ENCODE results near the gene RAB14. TPM values are rescaled to one million over a fixed set of nuclear protein-coding genes. Genes with fewer than 3 reads are reported as not detected.

RAB14 gene
- total and polyA plus RNA-seq, 2 donors (not counting 1 experiment from before 2014, with no cell fraction given): 20.4 to 52.6 TPM

DNA sequence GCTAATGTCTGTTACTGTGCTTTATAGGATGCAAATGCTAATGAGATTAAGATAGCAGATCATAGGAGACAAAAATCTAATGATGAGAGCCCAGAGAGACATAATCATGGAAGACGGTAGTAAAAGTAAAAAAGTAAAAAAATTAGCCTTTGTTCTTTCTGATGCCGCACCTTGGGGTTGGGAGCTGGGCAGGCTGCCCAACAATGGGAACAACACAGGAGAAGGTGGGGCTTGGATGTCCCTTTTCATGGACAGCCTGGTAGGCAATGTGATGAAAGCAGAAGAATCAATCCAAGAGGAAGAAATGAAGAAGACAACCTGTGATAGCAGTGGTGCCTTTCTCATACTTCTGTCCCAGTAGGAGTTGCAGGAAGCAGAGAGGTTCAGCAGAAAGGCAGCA lies 57.2 kb downstream of the RAB14 start:
- no peaks in the 10 kb centered on the region for H3K4me1 ChIP-seq (ENCODE audit: control insufficient read depth in 2 of 2, insufficient read depth in 2 of 2, low read length in 2 of 2)
- 100% methylated on average over 2 of the region's 2 CpGs for WGBS (ENCODE audit: insufficient coverage)
- H3K27ac Mint-ChIP-seq: no peak overlapping the region
- H3K4me1 Mint-ChIP-seq: no peaks in the 10 kb centered on the region
- DNase-seq (no peak), ATAC-seq (ENCODE audit: low read depth) (no peak)
- H3K27me3 Mint-ChIP-seq: no peaks in the 10 kb centered on the region
- H3K9ac ChIP-seq (ENCODE audit: low read length): no peak overlapping the region
- H3K27me3 ChIP-seq (replicated peaks in 1 of 4; ENCODE audit: control extremely low read depth in 1 of 4, control insufficient read depth in 3 of 4, insufficient read depth in 4 of 4, low read length in 3 of 4): no peaks in the 10 kb centered on the region
- ChIA-PET POLR2A (no interaction called here), CTCF (no interaction called here)
- H3K27ac ChIP-seq (ENCODE audit: low read length in 2 of 2): no peak overlapping the region
- TF ChIP-seq CTCF (IDR thresholded peaks at IDR 0.05) (no peak), EZH2 (IDR thresholded peaks at IDR 0.05; ENCODE audit: borderline replicate concordance, insufficient read depth, low read depth, low read length, poor library complexity, severe bottlenecking) (no peak)
- H2AFZ ChIP-seq (ENCODE audit: insufficient read depth, low read depth, low read length, poor library complexity, severe bottlenecking): no peak overlapping the region
- no peaks in the 10 kb centered on the region for H4K20me1 ChIP-seq (ENCODE audit: control insufficient read depth, insufficient read depth, low read length, poor library complexity, severe bottlenecking)
- H3K9me3 Mint-ChIP-seq (ENCODE audit: insufficient read depth): no peaks in the 10 kb centered on the region
- intact Hi-C loops (cut with micrococcal nuclease): no loop called here
- no peak overlapping the region for H3K4me3 Mint-ChIP-seq
- H3K4me3 ChIP-seq (ENCODE audit: control extremely low read depth in 1 of 5, extremely low read depth in 1 of 5, insufficient read depth in 1 of 5, low read depth in 2 of 5, low read length in 4 of 5): no peak overlapping the region
- H3K79me2 ChIP-seq (ENCODE audit: control insufficient read depth, insufficient read depth, low read length): peaks cover 25% of the 10 kb centered on the region
- no peaks in the 10 kb centered on the region for H3K9me3 ChIP-seq (ENCODE audit: control extremely low read depth in 1 of 3, control insufficient read depth in 2 of 3, insufficient read depth in 1 of 3, low read length in 2 of 3)
- peaks cover 47 to 97% of the 10 kb centered on the region in 2 experiments for H3K36me3 ChIP-seq (replicated peaks in 1 of 2; ENCODE audit: control extremely low read depth in 1 of 2, control insufficient read depth in 1 of 2, extremely low read depth in 1 of 2, insufficient read depth in 2 of 2, low read length in 1 of 2)
- H3K4me2 ChIP-seq (replicated peaks; ENCODE audit: low read depth, low read length, poor library complexity, severe bottlenecking): no peak overlapping the region

- ChIA-PET POLR2A (no interaction called here), CTCF (no interaction called here)
- Histone ChIP-seq H3K27ac (ENCODE audit: low read length in 2 of 2) (no peak overlapping the region), H3K9ac (ENCODE audit: low read length) (no peak overlapping the region), H3K27me3 (replicated peaks in 1 of 4; ENCODE audit: control extremely low read depth in 1 of 4, control insufficient read depth in 3 of 4, insufficient read depth in 4 of 4, low read length in 3 of 4) (no peaks in the 10 kb centered on the region), H3K4me3 (ENCODE audit: control extremely low read depth in 1 of 5, extremely low read depth in 1 of 5, insufficient read depth in 1 of 5, low read depth in 2 of 5, low read length in 4 of 5) (no peak overlapping the region), H3K79me2 (ENCODE audit: control insufficient read depth, insufficient read depth, low read length) (peaks cover 25% of the 10 kb centered on the region), H3K4me2 (replicated peaks; ENCODE audit: low read depth, low read length, poor library complexity, severe bottlenecking) (no peak overlapping the region), H2AFZ (ENCODE audit: insufficient read depth, low read depth, low read length, poor library complexity, severe bottlenecking) (no peak overlapping the region), H3K9me3 (ENCODE audit: control extremely low read depth in 1 of 3, control insufficient read depth in 2 of 3, insufficient read depth in 1 of 3, low read length in 2 of 3) (no peaks in the 10 kb centered on the region), H3K4me1 (ENCODE audit: control insufficient read depth in 2 of 2, insufficient read depth in 2 of 2, low read length in 2 of 2) (no peaks in the 10 kb centered on the region), H4K20me1 (ENCODE audit: control insufficient read depth, insufficient read depth, low read length, poor library complexity, severe bottlenecking) (no peaks in the 10 kb centered on the region), H3K36me3 (replicated peaks in 1 of 2; ENCODE audit: control extremely low read depth in 1 of 2, control insufficient read depth in 1 of 2, extremely low read depth in 1 of 2, insufficient read depth in 2 of 2, low read length in 1 of 2) (peaks cover 47 to 98% of the 10 kb centered on the region in 2 experiments)
- Mint-ChIP-seq H3K4me3 (no peak overlapping the region), H3K9me3 (ENCODE audit: insufficient read depth) (no peaks in the 10 kb centered on the region), H3K27me3 (no peaks in the 10 kb centered on the region), H3K27ac (no peak overlapping the region), H3K4me1 (no peaks in the 10 kb centered on the region)
- 100% methylated on average over 1 of the region's 2 CpGs for WGBS (ENCODE audit: insufficient coverage)
- intact Hi-C loops (cut with micrococcal nuclease): no loop called here
- no peak for TF ChIP-seq EZH2 (IDR thresholded peaks at IDR 0.05; ENCODE audit: borderline replicate concordance, insufficient read depth, low read depth, low read length, poor library complexity, severe bottlenecking)
- no peak for TF ChIP-seq CTCF (IDR thresholded peaks at IDR 0.05)
- no peak for ATAC-seq (ENCODE audit: low read depth)
- DNase-seq: no peak
Observed at GRCh38 chr9:121143771-121144170, 57.9 kb downstream of the RAB14 start.
